Stomach smooth muscle (tissue), 2 donors: ENCODE data around the gene HIP1R.

Source experiments
- H3K27ac ChIP-seq: one replicate; pipeline ENCODE4 v1.7.0; 2013; ENCODE audit warnings: mild to moderate bottlenecking, low read length, inconsistent platforms
- H3K27me3 ChIP-seq, 2 donors: one replicate each; pipeline ENCODE4 v1.7.0; 2013; ENCODE audit warnings: low read length in 2 of 2; ENCODE audit not compliant: insufficient read depth in 2 of 2, control insufficient read depth in 1 of 2
- H3K36me3 ChIP-seq, 2 donors: one replicate each; pipeline ENCODE4 v1.7.0; 2013; ENCODE audit warnings: low read length in 2 of 2; ENCODE audit not compliant: control insufficient read depth in 2 of 2, insufficient read depth in 2 of 2
- H3K4me1 ChIP-seq: one replicate; pipeline ENCODE4 v1.7.0; 2013; ENCODE audit warnings: low read length; ENCODE audit not compliant: control insufficient read depth, insufficient read depth
- H3K4me3 ChIP-seq, 2 donors: one replicate each; pipeline ENCODE4 v1.7.0; 2013; ENCODE audit warnings: low read length in 2 of 2
- H3K9ac ChIP-seq, 2 donors: one replicate each; pipeline ENCODE4 v1.7.0; 2013; ENCODE audit warnings: low read length in 2 of 2, mild to moderate bottlenecking in 1 of 2
- H3K9me3 ChIP-seq, 2 donors: one replicate each; pipeline ENCODE4 v1.7.0; 2013; ENCODE audit warnings: low read length in 2 of 2; ENCODE audit not compliant: control insufficient read depth in 2 of 2
- donor health status: healthy.
- donor health status: Pancreatic carcinoma.

HIP1R gene

GRCh38 chr12:122834104-122834920 lies 945 bp upstream of the HIP1R start:
- Histone ChIP-seq H3K36me3 (no peaks in the 10 kb centered on the region), H3K9me3 (no peaks in the 10 kb centered on the region), H3K27ac (no peak overlapping the region), H3K27me3 (no peaks in the 10 kb centered on the region), H3K9ac (peak overlapping the region; percentile 29 to 30), H3K4me1 (peaks cover 4% of the 10 kb centered on the region), H3K4me3 (peak overlapping the region; percentile 64 to 75)

- H3K27me3 ChIP-seq, result no peaks in the 10 kb centered on the region
- H3K27ac ChIP-seq, result no peak overlapping the region
- no peaks in the 10 kb centered on the region for H3K36me3 ChIP-seq
- H3K9me3 ChIP-seq, result no peaks in the 10 kb centered on the region
- peak overlapping the region; percentile 44 to 75 for H3K4me3 ChIP-seq
- peaks cover 4% of the 10 kb centered on the region for H3K4me1 ChIP-seq
- H3K9ac ChIP-seq, result no peak overlapping the region
Measured at GRCh38 chr12:122835750-122836026, 431 bp downstream of the HIP1R start.

- Histone ChIP-seq H3K27ac (no peak overlapping the region), H3K27me3 (no peaks in the 10 kb centered on the region), H3K4me3 (peak overlapping the region; percentile 44 to 75), H3K9ac (peak overlapping the region; percentile 45 to 62), H3K9me3 (no peaks in the 10 kb centered on the region), H3K4me1 (peaks cover 4% of the 10 kb centered on the region), H3K36me3 (no peaks in the 10 kb centered on the region)
Measured at GRCh38 chr12:122836027-122836921, 1.0 kb downstream of the HIP1R start.

DNA sequence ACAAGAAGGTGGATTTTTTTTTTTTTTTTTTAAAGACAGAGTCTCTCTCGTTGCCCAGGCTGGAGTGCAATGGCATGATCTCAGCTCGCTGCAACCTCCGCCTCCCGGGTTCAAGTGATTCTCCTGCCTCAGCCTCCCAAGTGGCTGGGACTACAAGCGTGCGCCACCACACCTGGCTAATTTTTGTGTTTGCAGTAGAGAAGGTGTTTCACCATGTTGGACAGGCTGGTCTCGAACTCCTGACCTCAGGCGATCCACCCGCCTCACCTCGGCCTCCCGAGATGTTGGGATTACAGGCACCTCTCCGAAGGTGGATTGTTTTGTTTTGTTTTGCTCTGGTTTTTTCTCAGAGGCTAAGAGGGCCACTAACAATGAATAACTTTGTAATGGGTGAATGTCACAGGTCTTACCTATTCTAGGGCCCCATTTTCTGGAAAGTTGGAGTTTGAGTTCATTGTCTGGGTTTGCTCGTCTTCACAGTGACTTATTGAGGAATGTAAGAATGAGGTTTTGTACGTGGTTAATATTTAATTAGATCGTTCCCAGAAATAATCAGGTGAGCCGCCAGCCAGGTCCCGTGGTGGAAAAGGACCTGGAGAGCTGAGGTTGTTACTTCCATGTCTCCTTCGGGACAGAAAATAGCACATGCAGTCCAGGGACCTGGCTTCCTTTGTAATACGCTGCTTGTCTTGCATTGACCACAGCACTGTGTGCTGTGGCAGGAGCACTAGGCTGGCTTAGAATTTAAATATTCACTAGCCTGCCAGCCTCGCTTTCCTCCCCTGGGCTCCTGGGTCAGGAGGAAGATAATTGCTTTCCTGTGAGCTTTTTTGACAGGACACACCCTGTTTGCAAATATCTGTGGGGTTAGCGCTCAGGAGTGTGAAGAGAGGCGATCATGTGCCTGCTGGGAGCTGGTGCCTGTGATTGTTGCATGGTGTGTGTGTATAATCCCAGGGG lies 2.3 kb downstream of the HIP1R start:
- no peak overlapping the region for H3K27ac ChIP-seq
- H3K4me1 ChIP-seq, result peaks cover 11% of the 10 kb centered on the region
- H3K4me3 ChIP-seq, result no peak overlapping the region
- no peak overlapping the region for H3K9ac ChIP-seq
- no peaks in the 10 kb centered on the region for H3K36me3 ChIP-seq
- H3K9me3 ChIP-seq, result no peaks in the 10 kb centered on the region
- H3K27me3 ChIP-seq, result no peaks in the 10 kb centered on the region

DNA sequence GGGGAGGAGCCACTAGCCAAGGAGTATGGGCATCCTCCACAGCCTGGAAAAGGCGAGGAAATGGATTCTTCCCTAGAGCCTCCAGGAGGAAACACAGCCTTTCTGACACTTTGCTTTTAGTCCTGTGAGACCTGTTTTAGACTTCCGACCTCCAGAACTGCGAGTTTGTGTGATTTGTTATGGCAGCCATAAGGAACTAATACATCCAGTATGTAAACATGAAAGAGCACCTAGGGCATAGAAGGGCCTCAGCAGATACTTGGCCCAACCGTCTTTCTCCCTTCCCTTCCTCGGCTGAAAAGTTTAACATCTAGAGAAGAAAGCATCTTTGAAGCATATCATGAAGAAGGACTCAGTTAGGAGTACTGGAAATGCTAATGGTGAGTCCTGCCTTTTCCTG lies 3.6 kb downstream of the HIP1R start:
- Histone ChIP-seq H3K4me1 (peaks cover 13% of the 10 kb centered on the region), H3K36me3 (no peaks in the 10 kb centered on the region), H3K27me3 (no peaks in the 10 kb centered on the region), H3K27ac (no peak overlapping the region), H3K4me3 (no peak overlapping the region), H3K9me3 (no peaks in the 10 kb centered on the region), H3K9ac (no peak overlapping the region)

GRCh38 chr12:122839907-122840554 lies 4.8 kb downstream of the HIP1R start:
- peaks cover 9% of the 10 kb centered on the region for H3K4me1 ChIP-seq
- no peaks in the 10 kb centered on the region for H3K36me3 ChIP-seq
- no peaks in the 10 kb centered on the region for H3K27me3 ChIP-seq
- H3K9ac ChIP-seq, result no peak overlapping the region
- no peak overlapping the region for H3K27ac ChIP-seq
- no peaks in the 10 kb centered on the region for H3K9me3 ChIP-seq
- no peak overlapping the region for H3K4me3 ChIP-seq

- H3K4me1 ChIP-seq, result peaks cover 9% of the 10 kb centered on the region
- no peak overlapping the region for H3K27ac ChIP-seq
- no peak overlapping the region for H3K4me3 ChIP-seq
- no peaks in the 10 kb centered on the region for H3K9me3 ChIP-seq
- no peak overlapping the region for H3K9ac ChIP-seq
- no peaks in the 10 kb centered on the region for H3K36me3 ChIP-seq
- H3K27me3 ChIP-seq, result no peaks in the 10 kb centered on the region
Measured at GRCh38 chr12:122840580-122841513, 5.6 kb downstream of the HIP1R start.

DNA sequence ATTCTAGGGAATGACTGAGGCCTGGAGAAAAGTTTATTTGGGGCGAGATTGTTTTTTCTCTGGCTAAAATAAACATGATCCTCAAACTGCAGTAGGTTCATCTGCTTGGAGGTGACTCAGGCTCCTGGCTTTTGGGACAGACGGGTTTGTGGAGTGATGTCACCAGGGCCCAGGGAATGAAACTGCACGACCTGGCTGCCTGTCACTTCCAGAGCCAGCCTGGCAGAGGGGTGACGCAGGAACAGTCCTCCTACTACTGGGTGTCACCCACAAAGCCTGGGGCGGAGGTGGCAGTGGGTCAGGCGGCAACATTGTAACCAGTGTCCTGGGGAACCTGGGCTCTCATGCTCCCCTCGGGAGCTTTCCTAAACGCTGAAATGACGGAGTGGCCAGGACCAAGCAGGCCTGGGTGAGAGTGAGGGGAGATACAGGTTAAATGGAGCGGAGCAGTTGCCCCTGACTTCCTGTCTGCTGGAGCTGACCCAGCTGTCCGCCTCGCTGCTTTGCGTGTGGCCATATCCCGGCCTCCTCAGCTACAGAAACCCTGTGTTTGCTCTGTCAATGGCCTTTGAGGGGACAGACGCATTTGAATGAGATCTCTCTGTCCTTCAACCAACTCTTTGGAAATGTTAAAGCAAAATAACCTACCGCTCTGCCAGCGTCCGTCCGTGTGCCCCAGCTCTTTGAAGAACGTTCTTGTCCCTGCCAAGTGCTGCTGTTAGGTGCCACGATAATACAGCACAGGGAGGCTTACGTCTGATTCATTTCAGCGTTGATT lies 6.5 kb downstream of the HIP1R start:
- no peaks in the 10 kb centered on the region for H3K9me3 ChIP-seq
- peaks cover 9% of the 10 kb centered on the region for H3K4me1 ChIP-seq
- no peak overlapping the region for H3K27ac ChIP-seq
- H3K4me3 ChIP-seq, result no peak overlapping the region
- H3K36me3 ChIP-seq, result no peaks in the 10 kb centered on the region
- H3K27me3 ChIP-seq, result no peaks in the 10 kb centered on the region
- H3K9ac ChIP-seq, result no peak overlapping the region
